ENCODE measurements around the gene NFAM1. TPM values are rescaled to one million over a fixed set of nuclear protein-coding genes. Genes with fewer than 3 reads are reported as not detected.
A peak's percentile ranks its signal among the peaks of the same experiment; 100 is the strongest.

The NFAM1 gene
- total RNA-seq, 6 experiments from 2014 or later: not detected

DNA sequence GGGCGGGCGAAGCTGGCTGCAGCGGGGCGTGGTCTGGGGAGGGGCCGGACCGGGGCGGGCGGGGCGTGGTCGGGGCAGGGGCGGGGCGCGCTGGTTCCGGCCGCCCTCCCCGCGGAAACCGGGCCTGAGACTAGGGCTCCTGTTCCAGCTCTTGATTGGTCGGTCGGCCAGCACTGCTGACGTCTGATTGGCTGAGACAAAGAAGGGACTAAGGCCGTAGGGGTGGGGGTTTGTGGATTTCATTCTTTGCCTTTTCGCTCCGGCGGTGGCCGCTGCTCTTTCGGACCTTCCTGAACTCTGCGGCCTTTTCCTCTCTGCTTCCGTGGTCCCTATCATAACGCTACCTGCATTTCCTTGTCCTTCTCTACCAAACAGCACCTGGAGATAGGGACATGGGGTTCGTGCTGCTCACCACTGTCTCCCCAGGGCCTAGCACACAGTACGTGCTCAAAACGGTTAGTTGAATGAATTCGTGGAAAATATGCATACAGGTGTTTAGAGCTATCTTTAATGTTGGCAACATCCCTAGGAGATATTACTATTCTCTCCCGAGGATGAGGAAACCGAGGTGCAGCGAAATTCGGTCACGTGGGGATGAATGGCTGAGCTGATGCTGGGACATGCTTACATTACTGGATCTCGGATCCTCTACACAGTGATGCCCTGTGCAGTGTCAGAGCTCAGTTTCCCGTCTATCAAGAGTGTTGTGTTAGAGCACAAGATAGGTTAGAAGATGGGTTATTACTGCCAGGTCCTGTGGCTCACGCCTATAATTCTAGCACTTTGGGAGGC is 62.8 kb downstream of the NFAM1 start:
- Mint-ChIP-seq H3K27ac (no peak overlapping the region), H3K27me3 (ENCODE audit: insufficient read depth) (peaks cover 34% of the 10 kb centered on the region), H3K4me3 (peak overlapping the region; percentile 86), H3K9me3 (no peaks in the 10 kb centered on the region), H3K4me1 (ENCODE audit: low read depth) (peaks cover 6% of the 10 kb centered on the region), H3K36me3 (ENCODE audit: low read depth) (no peaks in the 10 kb centered on the region)
- DNase-seq: peak; percentile 82
- no peak for TF ChIP-seq CTCF (IDR thresholded peaks at IDR 0.05)

GRCh38 chr22:42368379-42369249 is 63.6 kb downstream of the NFAM1 start:
- H3K4me3 Mint-ChIP-seq: peak overlapping the region; percentile 86
- H3K9me3 Mint-ChIP-seq: no peaks in the 10 kb centered on the region
- no peak overlapping the region for H3K27ac Mint-ChIP-seq
- peaks cover 6% of the 10 kb centered on the region; the same call in 1 of the 2 replicates for H3K4me1 Mint-ChIP-seq (ENCODE audit: low read depth)
- no peak for TF ChIP-seq CTCF (IDR thresholded peaks at IDR 0.05)
- peaks cover 35% of the 10 kb centered on the region for H3K27me3 Mint-ChIP-seq (ENCODE audit: insufficient read depth)
- no peak for DNase-seq
- H3K36me3 Mint-ChIP-seq (ENCODE audit: low read depth): no peaks in the 10 kb centered on the region

GRCh38 chr22:42367980-42368378 is 64.2 kb downstream of the NFAM1 start:
- Mint-ChIP-seq H3K4me1 (ENCODE audit: low read depth) (peaks cover 6% of the 10 kb centered on the region; the same call in 1 of the 2 replicates), H3K36me3 (ENCODE audit: low read depth) (no peaks in the 10 kb centered on the region), H3K27ac (no peak overlapping the region), H3K9me3 (no peaks in the 10 kb centered on the region), H3K4me3 (no peak overlapping the region), H3K27me3 (ENCODE audit: insufficient read depth) (peaks cover 41% of the 10 kb centered on the region)
- no peak for TF ChIP-seq CTCF (IDR thresholded peaks at IDR 0.05)
- no peak for DNase-seq

- H3K4me3 Mint-ChIP-seq: no peak overlapping the region
Measured at GRCh38 chr22:42366806-42367581, 65.2 kb downstream of the NFAM1 start.

More at GRCh38 chr22:42366806-42367581, 65.2 kb downstream of the NFAM1 start:
- Mint-ChIP-seq H3K9me3 (no peaks in the 10 kb centered on the region), H3K36me3 (ENCODE audit: low read depth) (no peaks in the 10 kb centered on the region), H3K27ac (no peak overlapping the region), H3K4me1 (ENCODE audit: low read depth) (peaks cover 6% of the 10 kb centered on the region; the same call in 1 of the 2 replicates), H3K27me3 (ENCODE audit: insufficient read depth) (peaks cover 49% of the 10 kb centered on the region)
- no peak for DNase-seq
- TF ChIP-seq CTCF (IDR thresholded peaks at IDR 0.05): no peak
